Stimulated activated CD4-positive, alpha-beta T cell treated with anti-CD3 and anti-CD28 coated beads, TNF-alpha, amount 100 ng/mL, for 1 hour (primary cell): ENCODE data around the gene OGFR.
"Not testable (repeated sequence)": the region's sequence is repeated elsewhere in the genome, so short reads cannot be mapped to it uniquely, and the experiment has no call there.

ENCODE experiments used
- DNase-seq, 3 donors: peaks; one replicate each; pipeline ENCODE4 v3.0.0-alpha.2; 2020; ENCODE audit warnings: low read depth in 3 of 3, low spot score in 1 of 3

Gene OGFR

DNA sequence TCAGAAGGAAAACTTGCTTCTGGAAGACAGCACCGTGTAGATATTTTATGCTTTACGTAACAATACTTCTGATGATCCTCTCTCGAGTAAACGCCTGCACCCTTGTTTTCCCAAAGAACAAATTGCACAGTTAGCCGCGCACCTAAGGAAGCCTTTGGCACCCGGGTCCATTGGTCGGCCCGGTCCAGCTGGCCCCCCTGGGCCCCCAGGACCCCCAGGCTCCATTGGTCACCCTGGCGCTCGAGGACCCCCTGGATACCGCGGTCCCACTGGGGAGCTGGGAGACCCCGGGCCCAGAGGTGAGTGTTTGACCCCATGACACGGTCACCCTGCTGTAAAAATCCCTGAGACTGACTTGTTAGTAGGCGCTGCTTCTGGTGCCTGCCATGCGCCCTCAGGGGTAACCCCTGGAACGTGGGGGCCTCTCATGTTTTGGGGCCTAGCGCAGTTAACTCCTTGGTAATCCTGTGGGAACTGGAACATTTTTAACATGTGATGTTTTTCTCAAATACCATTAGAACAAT, 32.4 kb downstream of the OGFR start:
- DNase-seq = no peak

GRCh38 chr20:62837790-62838127, 33.1 kb downstream of the OGFR start:
- no peak for DNase-seq

DNA sequence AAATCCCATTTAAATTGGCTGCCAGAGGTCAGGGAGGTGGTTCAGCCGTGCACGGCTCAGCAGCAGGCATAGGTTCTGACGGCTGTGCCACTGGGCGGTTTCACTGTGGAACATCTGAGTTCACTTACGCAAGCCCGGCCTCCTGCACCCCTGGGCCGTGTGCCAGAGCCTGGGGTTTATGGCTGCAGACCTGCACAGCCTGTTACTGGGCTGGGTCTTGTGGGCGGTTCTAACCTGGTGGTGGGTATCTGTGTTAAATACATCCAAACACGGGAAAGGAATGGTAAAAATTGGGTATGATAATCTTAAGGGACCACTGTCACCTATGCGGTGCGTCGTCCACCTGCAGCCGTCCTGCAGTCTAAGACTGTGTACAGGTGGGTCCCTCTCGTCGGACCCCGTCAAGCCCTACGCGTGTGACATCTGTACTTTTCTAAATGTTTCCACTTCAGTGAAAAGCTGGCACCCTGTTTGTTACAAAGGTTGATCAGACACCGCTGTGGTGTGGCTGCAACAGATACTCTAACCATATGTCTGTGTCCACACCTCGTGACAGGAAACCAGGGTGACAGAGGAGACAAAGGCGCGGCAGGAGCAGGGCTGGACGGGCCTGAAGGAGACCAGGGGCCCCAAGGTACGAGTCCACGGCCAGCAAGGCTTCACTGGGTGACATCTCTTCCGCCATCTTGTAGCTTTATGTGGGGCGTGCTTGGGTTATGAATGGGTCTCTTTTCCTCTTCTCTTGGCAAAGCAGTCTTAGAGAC, 33.7 kb downstream of the OGFR start:
- DNase-seq = no peak

GRCh38 chr20:62839261-62839660, 34.6 kb downstream of the OGFR start:
- no peak for DNase-seq

GRCh38 chr20:62839816-62840215, 35.2 kb downstream of the OGFR start:
- no peak for DNase-seq

GRCh38 chr20:62840244-62841197, 35.9 kb downstream of the OGFR start:
- no peak for DNase-seq

GRCh38 chr20:62841705-62842212, 37.1 kb downstream of the OGFR start:
- no peak for DNase-seq

- no peak for DNase-seq
Observed at GRCh38 chr20:62843656-62844055, 39.0 kb downstream of the OGFR start.

GRCh38 chr20:62844182-62844581, 39.5 kb downstream of the OGFR start:
- DNase-seq = no peak

DNA sequence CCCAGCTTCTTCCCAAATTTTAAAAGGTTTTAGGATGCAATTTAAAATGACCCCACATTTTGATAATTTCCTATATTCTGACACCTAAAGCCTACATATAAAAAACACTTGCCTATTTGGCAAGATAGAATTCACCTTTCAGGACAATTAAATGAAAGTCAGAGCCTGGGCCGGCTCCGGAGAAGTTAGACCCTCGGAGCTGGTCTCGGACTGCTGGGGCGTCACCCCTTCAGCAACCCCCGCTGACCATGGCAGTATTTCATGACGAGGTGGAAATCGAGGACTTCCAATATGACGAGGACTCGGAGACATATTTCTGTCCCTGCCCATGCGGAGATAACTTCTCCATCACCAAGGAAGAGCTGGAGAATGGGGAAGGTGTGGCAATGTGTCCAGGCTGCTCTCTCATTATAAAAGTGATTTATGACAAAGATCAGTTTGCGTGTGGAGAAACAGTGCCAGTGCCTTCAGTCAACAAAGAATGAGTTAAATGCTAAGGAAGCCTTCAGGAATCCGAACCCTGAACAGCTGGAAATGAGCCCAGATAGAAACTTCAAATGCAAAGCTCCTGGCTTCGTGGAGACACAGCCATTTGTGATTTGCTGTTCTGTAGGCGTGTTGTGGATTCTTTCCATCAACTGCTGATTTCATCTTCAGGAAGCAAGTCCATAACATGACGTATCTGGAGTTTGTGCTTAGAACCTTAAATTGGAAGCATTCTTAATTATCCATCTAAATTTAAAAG, 41.0 kb downstream of the OGFR start:
- DNase-seq = no peak

GRCh38 chr20:62846166-62846890, 41.7 kb downstream of the OGFR start:
- DNase-seq = no peak

GRCh38 chr20:62848917-62849316, 44.3 kb downstream of the OGFR start:
- not testable (repeated sequence) for DNase-seq

DNA sequence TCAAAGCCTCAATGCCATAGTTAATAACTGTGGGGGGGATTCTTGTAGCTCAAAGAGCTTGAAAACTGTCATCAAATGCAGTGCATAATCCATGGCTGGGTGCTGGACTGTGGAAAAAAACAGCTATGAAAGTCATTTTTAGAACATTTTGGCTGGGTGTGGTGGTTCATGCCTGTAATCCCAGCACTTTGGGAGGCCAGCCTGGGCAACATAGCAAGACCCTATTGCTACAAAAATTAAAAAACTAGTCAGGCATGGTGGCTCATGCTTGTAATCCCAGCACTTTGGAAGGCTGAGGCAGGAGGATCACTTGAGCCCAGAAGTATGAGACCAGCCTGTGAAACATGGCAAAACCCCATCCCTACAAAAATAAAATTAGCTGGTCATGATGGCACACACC, 44.8 kb downstream of the OGFR start:
- no peak for DNase-seq

DNA sequence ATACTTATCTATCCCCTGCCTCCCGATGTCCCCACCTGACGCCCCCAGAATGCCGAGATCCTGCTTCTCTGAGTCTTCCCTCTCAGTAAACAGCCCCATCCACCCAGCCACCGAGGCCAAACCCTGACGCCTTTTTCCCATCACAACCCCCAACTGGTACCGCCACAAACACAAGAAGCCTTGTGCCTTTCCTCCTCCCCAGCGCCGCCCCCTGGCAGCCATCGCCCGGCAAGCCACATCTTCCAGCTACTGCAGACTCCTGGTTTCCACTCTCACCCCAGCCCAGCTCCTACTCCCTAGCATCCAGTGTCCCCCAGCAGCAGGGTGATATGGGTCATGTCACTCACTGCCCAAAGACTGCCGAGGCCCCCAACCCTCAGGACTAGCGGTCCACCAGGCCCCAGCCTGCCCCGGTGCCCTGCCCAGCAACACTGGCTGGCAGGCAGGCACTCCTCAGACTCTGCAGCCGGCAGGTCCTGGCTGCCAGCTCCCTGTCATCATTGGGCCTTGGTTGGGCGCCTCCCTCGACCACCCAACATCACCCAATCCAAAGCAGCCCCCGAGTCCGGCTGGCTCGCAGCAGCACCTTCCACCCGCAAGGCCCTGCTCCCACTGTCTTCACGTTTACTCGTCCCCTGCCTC, 45.8 kb downstream of the OGFR start:
- DNase-seq = no peak

DNA sequence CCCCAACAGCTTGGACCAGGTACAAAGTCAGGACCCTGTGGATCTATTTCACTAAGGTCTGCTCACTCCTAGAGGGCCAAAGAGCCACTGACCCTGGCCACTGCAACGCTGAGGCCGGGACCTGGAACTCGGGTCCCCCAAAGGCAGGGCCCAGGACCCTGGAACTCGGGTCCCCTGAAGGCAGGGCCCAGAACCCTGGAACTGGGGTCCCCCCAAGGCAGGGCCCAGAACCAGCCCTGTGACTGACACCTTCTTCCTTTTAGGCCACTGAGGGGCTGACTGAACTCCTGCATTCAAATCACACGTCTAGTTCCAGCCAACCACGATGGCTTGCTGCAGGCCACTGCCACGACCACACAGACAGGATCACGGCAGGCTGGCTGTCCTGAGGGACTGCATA, 47.6 kb downstream of the OGFR start:
- no peak for DNase-seq

GRCh38 chr20:62852841-62853240, 48.2 kb downstream of the OGFR start:
- no peak for DNase-seq

GRCh38 chr20:62853304-62853703, 48.7 kb downstream of the OGFR start:
- not testable (repeated sequence) for DNase-seq

DNA sequence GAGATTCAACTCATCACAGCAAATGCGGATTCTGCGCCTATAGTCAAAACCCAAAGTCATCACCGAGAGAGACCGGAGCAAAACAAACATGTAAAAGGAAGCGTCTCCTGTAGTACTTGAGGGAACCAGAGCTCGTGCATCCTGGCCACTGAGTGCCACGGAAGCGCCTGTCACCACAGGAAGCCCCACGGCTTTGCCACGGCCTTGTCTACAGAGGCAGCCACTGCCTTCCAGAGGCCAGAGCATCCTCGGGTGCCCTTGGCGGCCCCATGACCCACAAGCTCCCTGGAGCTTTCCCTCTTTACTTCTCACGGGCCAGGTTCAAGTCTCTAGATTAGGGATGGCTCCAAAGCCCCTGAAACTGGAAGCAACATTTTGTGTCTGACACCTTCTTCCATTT, 49.5 kb downstream of the OGFR start:
- no peak for DNase-seq

GRCh38 chr20:62855120-62855519, 50.5 kb downstream of the OGFR start:
- DNase-seq = no peak
